Vagina (tissue), 2 donors: ENCODE results near the gene SLC34A1.

Experiments
- POLR2A ChIP-seq, 2 donors: fragments of 450-650 bp; IDR thresholded peaks; one replicate each; pipeline ENCODE4 v1.6.1; 2017; ENCODE audit warnings: antibody characterized with exemption in 2 of 2, mild to moderate bottlenecking in 2 of 2, moderate library complexity in 2 of 2
- TF ChIP-seq, protein P1 (sequence below), 3 experiments: fragments of 450-650 bp in 2 of 3; fragments of 200-600 bp in 1 of 3; sonication (generic) in 1 of 3; IDR thresholded peaks; one replicate each; pipeline ENCODE4 v1.5.1; 2017 to 2019; ENCODE audit warnings: antibody characterized with exemption in 3 of 3, mild to moderate bottlenecking in 2 of 3, moderate library complexity in 2 of 3

DNA sequence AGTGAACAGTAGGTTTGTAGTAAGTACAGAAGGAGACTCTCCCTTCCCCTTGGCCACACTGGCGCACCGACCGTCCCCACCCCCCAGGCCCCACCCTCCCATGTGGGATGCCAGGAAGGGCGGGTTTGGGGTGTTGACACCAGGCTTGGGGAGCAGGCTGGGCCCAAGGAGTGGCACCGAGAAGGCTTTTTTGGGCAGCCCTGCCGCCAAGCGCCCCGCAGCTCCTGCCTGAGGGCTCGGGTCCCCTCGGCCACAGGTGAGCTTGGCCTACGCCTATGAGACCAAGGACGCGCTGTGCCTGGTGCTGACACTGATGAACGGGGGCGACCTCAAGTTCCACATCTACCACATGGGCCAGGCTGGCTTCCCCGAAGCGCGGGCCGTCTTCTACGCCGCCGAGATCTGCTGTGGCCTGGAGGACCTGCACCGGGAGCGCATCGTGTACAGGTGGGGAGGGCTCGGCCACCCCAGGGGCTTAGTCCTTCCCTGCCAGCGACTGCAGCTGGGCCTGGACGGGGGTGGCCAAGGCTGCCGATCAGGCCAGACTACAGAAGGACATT lies 49.5 kb downstream of the SLC34A1 start:
- TF ChIP-seq POLR2A (IDR thresholded peaks at IDR 0.05), result no peak
- TF ChIP-seq, protein P1, sequence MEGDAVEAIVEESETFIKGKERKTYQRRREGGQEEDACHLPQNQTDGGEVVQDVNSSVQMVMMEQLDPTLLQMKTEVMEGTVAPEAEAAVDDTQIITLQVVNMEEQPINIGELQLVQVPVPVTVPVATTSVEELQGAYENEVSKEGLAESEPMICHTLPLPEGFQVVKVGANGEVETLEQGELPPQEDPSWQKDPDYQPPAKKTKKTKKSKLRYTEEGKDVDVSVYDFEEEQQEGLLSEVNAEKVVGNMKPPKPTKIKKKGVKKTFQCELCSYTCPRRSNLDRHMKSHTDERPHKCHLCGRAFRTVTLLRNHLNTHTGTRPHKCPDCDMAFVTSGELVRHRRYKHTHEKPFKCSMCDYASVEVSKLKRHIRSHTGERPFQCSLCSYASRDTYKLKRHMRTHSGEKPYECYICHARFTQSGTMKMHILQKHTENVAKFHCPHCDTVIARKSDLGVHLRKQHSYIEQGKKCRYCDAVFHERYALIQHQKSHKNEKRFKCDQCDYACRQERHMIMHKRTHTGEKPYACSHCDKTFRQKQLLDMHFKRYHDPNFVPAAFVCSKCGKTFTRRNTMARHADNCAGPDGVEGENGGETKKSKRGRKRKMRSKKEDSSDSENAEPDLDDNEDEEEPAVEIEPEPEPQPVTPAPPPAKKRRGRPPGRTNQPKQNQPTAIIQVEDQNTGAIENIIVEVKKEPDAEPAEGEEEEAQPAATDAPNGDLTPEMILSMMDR (IDR thresholded peaks at IDR 0.05), result no peak
